HEK293 (cell line): Measurements from ENCODE around the gene ABLIM3.

Experiments used
- CTCF ChIP-seq: fragments of 450-650 bp; formaldehyde crosslinking; IDR thresholded peaks from 2 replicates; pipeline ENCODE4 v1.5.1; 2016; ENCODE audit warnings: missing biosample characterization, missing genetic modification characterization
- GLI4 ChIP-seq: fragments of 450-650 bp; formaldehyde crosslinking; IDR thresholded peaks from 2 replicates; pipeline ENCODE4 v1.5.1; 2016; ENCODE audit warnings: missing biosample characterization, missing genetic modification characterization
- YY1 ChIP-seq: fragments of 450-650 bp; formaldehyde crosslinking; IDR thresholded peaks from 2 replicates; pipeline ENCODE4 v1.5.1; 2018; ENCODE audit warnings: missing biosample characterization, missing genetic modification characterization
- ZBTB17 ChIP-seq: fragments of 450-650 bp; formaldehyde crosslinking; IDR thresholded peaks from 2 replicates; pipeline ENCODE4 v1.5.1; 2016; ENCODE audit warnings: missing biosample characterization, missing genetic modification characterization
- ZBTB26 ChIP-seq: fragments of 450-650 bp; formaldehyde crosslinking; optimal IDR thresholded peaks from 2 replicates; pipeline ENCODE3; 2016; ENCODE audit warnings: missing biosample characterization, mild to moderate bottlenecking, missing genetic modification characterization
- ZNF138 ChIP-seq: fragments of 450-650 bp; formaldehyde crosslinking; IDR thresholded peaks from 2 replicates; pipeline ENCODE4 v1.5.1; 2016; ENCODE audit warnings: missing biosample characterization, missing genetic modification characterization, borderline replicate concordance
- ZNF169 ChIP-seq: fragments of 450-650 bp; formaldehyde crosslinking; IDR thresholded peaks from 2 replicates; pipeline ENCODE4 v1.5.1; 2016; ENCODE audit warnings: missing biosample characterization, missing genetic modification characterization
- ZNF335 ChIP-seq: fragments of 450-650 bp; formaldehyde crosslinking; conservative IDR thresholded peaks from 2 replicates; pipeline ENCODE4 v1.5.1; 2016; ENCODE audit warnings: missing biosample characterization, missing genetic modification characterization
- ZNF521 ChIP-seq: fragments of 450-650 bp; formaldehyde crosslinking; IDR thresholded peaks from 2 replicates; pipeline ENCODE4 v1.5.1; 2017; ENCODE audit warnings: missing biosample characterization, mild to moderate bottlenecking, missing genetic modification characterization

- TF ChIP-seq CTCF (tag by site-specific recombination) (no peak), ZBTB26 (no peak), GLI4 (no peak), ZNF335 (tag by site-specific recombination) (no peak), YY1 (tag by site-specific recombination) (no peak), ZNF521 (tag by site-specific recombination) (no peak), ZNF169 (no peak), ZNF138 (tag by site-specific recombination) (no peak), ZBTB17 (tag by site-specific recombination) (no peak)
Observed at GRCh38 chr5:149113669-149114068, 27.6 kb upstream of the ABLIM3 start.
